Measurements from ENCODE around the gene RBM28. TPM values are rescaled to one million over a fixed set of nuclear protein-coding genes. Genes with fewer than 3 reads are reported as not detected.
A peak's percentile ranks its signal among the peaks of the same experiment; 100 is the strongest.

The RBM28 gene
- total RNA-seq, 1 experiment from 2014 or later = 49.3 TPM

GRCh38 chr7:128324368-128324680 is 19.4 kb downstream of the RBM28 start:
- no TSS peak for BruUV-seq (replicated peaks)
- CTCF ChIA-PET = no interaction called here
- Mint-ChIP-seq H3K27me3 (ENCODE audit: unreplicated experiment) (no peaks in the 10 kb centered on the region), H3K4me3 (ENCODE audit: low read depth, unreplicated experiment) (no peak overlapping the region), H3K36me3 (ENCODE audit: insufficient read depth, unreplicated experiment) (peaks cover 32% of the 10 kb centered on the region), H3K9me3 (ENCODE audit: low read depth, unreplicated experiment) (no peaks in the 10 kb centered on the region), H3K27ac (ENCODE audit: unreplicated experiment) (no peak overlapping the region), H3K4me1 (ENCODE audit: low read depth, unreplicated experiment) (no peaks in the 10 kb centered on the region)
- no peak for TF ChIP-seq CTCF (IDR thresholded peaks at IDR 0.05; ENCODE audit: unreplicated experiment)
- intact Hi-C loops (cut with micrococcal nuclease; ENCODE audit: unreplicated experiment) = loop anchor here (5.0 kb wide), 1 partner anchor 102 kb away; no protein-coding TSS in a partner anchor
- DNase-seq = no peak

GRCh38 chr7:128323459-128324367 is 20.0 kb downstream of the RBM28 start:
- no peak for TF ChIP-seq CTCF (IDR thresholded peaks at IDR 0.05; ENCODE audit: unreplicated experiment)
- Mint-ChIP-seq H3K9me3 (ENCODE audit: low read depth, unreplicated experiment) (no peaks in the 10 kb centered on the region), H3K27me3 (ENCODE audit: unreplicated experiment) (no peaks in the 10 kb centered on the region), H3K27ac (ENCODE audit: unreplicated experiment) (no peak overlapping the region), H3K36me3 (ENCODE audit: insufficient read depth, unreplicated experiment) (peaks cover 32% of the 10 kb centered on the region), H3K4me3 (ENCODE audit: low read depth, unreplicated experiment) (no peak overlapping the region), H3K4me1 (ENCODE audit: low read depth, unreplicated experiment) (no peaks in the 10 kb centered on the region)
- CTCF ChIA-PET = no interaction called here
- DNase-seq = no peak
- no TSS peak for BruUV-seq (replicated peaks)
- intact Hi-C loops (cut with micrococcal nuclease; ENCODE audit: unreplicated experiment) = loop anchor here (5.0 kb wide), 1 partner anchor 101 kb away; no protein-coding TSS in a partner anchor

GRCh38 chr7:128323040-128323439 is 20.7 kb downstream of the RBM28 start:
- intact Hi-C loops (cut with micrococcal nuclease; ENCODE audit: unreplicated experiment) = loop anchor here (5.0 kb wide), 1 partner anchor 101 kb away; no protein-coding TSS in a partner anchor
- no peak overlapping the region for H3K27ac Mint-ChIP-seq (ENCODE audit: unreplicated experiment)

GRCh38 chr7:128322040-128322643 is 21.6 kb downstream of the RBM28 start:
- no peak for TF ChIP-seq CTCF (IDR thresholded peaks at IDR 0.05; ENCODE audit: unreplicated experiment)
- no TSS peak for BruUV-seq (replicated peaks)
- Mint-ChIP-seq H3K36me3 (ENCODE audit: insufficient read depth, unreplicated experiment) (peaks cover 32% of the 10 kb centered on the region), H3K9me3 (ENCODE audit: low read depth, unreplicated experiment) (no peaks in the 10 kb centered on the region), H3K27me3 (ENCODE audit: unreplicated experiment) (no peaks in the 10 kb centered on the region), H3K4me1 (ENCODE audit: low read depth, unreplicated experiment) (no peaks in the 10 kb centered on the region), H3K27ac (ENCODE audit: unreplicated experiment) (no peak overlapping the region), H3K4me3 (ENCODE audit: low read depth, unreplicated experiment) (no peak overlapping the region)
- peak; percentile 18 for DNase-seq
- CTCF ChIA-PET = interaction anchor here (0.7 kb wide), 1 partner anchor 781 kb away, joined by 4 read pairs; no protein-coding TSS in a partner anchor
- intact Hi-C loops (cut with micrococcal nuclease; ENCODE audit: unreplicated experiment) = loop anchor here (5.0 kb wide), 1 partner anchor 100 kb away; no protein-coding TSS in a partner anchor

More at GRCh38 chr7:128323040-128323439, 20.7 kb downstream of the RBM28 start:
- DNase-seq = no peak
- no TSS peak for BruUV-seq (replicated peaks)
- Mint-ChIP-seq H3K4me1 (ENCODE audit: low read depth, unreplicated experiment) (no peaks in the 10 kb centered on the region), H3K9me3 (ENCODE audit: low read depth, unreplicated experiment) (no peaks in the 10 kb centered on the region), H3K4me3 (ENCODE audit: low read depth, unreplicated experiment) (no peak overlapping the region), H3K27me3 (ENCODE audit: unreplicated experiment) (no peaks in the 10 kb centered on the region), H3K36me3 (ENCODE audit: insufficient read depth, unreplicated experiment) (peaks cover 32% of the 10 kb centered on the region)
- TF ChIP-seq CTCF (IDR thresholded peaks at IDR 0.05; ENCODE audit: unreplicated experiment) = no peak
- CTCF ChIA-PET = no interaction called here
